ENCODE measurements around the gene CRISPLD2. TPM values are rescaled to one million over a fixed set of nuclear protein-coding genes. Genes with fewer than 3 reads are reported as not detected.

The CRISPLD2 gene
- total RNA-seq, 1 donor from 2014 or later = 117 TPM

DNA sequence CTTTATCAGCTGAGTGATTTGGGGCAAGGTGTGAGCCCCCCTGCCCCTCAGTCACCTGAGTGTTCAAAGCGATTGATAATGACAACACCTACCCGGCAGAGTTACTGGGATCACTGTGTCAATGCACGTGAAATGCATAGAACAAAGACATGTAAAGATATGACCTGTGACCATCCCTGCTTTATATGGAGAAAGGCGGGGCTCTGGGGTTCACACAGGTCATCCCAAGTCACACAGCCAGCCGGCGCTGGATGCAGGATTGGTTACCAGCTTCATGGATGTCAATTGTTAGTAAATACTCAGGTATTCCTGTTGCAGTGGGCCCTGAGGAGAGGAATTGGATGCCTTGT is 64.4 kb downstream of the CRISPLD2 start:
- DNase-seq (ENCODE audit: low spot score) = no peak

DNA sequence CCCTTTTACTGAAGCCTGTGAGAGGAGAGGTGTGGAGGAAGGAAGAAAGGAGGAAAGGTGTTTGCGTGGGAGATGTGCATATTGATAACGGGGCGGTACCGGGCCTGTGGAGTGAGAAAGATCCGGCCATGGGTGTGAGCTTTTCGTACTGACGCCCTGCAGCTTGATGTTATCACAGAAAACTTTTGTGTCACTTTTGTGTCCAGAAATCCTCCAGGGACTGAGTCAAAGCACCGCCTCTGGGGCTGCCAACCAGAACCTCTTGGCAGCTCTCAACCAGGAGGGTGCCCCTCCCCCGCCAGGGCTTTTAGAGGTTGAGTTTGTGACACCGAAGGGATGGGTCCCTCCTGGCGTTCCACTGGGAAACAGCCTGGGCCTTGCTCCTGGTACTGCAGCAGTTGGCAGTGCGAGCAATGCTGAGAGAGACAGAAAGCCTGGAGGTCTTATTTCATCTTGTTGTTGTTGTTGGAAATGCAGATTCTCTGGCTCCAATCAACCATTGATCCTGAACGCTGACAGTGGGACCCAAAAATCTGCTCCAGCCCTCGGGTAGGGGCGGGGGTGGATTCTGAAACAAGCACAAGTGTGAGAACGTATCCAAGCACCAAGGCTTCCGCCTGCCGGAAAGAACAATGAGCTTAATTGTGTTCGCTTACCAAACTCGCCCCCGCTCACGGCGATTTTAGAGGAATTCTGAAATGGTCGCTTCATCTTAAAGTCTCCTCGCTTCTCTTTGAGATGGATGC is 65.0 kb downstream of the CRISPLD2 start:
- DNase-seq (ENCODE audit: low spot score) = no peak

DNA sequence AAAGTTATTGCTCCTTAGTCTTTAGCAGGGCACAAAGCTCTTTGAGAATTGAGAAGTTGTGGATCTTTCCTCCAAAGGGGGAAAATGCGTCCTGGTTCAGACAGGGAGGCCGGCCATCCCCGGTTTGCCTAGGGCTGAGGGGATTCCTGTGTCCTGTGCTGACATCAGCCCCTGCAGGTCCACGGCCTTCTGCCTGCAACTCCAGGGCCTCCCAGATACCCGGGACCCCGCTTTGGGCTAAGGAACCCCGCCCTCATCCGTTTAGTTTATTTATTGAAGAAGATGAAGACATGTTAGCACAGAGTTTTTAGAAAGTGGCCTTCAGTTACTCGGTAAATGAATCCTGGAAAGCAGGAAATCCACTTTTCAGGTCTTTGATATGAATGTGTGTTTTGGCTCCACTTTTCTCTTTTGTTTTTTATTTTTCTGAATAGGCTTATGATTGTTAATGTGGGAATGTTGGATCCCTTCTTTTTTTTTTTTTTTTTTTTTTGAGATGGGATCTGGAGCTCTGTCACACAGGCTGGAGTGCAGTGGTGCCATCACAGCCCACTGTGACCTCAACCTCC is 65.6 kb downstream of the CRISPLD2 start:
- no peak for DNase-seq (ENCODE audit: low spot score)

DNA sequence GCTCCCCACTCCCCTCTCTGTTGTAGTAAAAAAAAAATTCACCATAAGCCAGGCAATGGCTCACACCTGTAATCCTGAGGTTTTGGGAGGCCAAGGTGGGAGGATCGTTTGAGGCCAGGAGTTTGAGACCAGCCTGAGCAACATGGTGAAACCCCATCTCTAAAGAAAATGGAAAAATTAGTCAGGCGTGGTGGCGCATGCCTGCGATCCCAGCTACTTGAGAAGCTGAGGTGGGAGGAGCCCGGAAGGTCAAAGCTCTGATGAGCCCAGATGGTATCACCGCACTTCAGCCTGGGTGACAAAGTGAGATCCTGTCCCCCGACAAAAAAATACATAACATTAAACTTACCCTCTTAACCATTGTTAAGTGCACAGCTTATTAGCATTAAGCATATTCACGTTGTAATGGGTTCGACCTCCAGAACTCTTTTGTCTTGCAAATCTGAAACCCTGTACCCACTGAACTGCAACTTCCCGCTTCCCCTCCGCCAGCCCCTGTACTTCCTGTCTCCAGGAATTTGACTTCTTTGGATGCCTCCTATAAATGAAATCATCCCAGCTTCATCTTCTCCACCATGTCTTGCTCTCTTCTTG is 66.8 kb downstream of the CRISPLD2 start:
- DNase-seq (ENCODE audit: low spot score) = no peak

DNA sequence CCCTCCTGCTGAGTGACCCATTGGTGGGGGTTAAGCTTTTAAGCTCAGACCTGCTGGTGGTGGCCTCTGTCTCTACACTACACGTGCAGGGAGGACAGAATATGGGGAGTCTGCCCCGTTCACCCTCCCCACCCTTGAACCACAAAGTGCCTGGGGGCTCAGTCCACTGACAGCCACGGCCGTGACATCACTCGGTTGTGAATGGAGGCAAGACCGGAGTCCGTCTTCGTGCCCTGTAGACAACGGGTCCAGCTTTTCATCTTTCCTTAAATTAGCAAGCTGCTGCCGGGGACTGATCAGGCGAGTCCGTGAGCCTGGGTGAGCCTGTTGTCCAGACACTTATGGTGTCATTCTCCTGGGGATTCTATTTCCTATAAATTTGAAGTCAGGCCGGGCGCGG is 67.4 kb downstream of the CRISPLD2 start:
- no peak for DNase-seq (ENCODE audit: low spot score)

DNA sequence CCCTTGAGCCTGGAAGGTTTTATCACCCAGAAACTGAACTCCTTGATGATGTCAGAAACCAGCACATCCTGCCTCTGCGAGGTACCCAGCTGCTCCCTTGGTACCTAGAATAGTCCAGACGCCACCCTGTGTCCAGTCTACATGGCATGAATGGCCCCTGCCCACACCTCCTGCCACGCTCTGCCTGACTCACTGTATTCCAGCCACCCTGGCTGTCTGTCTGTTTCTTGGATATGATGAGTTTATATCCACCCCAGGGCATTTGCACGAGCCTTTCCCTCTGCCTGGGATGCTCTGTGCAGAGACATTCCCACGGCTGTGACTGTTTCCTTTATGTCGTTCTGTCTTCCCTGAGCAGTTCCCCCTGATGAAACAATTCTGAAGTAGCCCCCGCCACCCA is 68.7 kb downstream of the CRISPLD2 start:
- DNase-seq (ENCODE audit: low spot score) = no peak

DNA sequence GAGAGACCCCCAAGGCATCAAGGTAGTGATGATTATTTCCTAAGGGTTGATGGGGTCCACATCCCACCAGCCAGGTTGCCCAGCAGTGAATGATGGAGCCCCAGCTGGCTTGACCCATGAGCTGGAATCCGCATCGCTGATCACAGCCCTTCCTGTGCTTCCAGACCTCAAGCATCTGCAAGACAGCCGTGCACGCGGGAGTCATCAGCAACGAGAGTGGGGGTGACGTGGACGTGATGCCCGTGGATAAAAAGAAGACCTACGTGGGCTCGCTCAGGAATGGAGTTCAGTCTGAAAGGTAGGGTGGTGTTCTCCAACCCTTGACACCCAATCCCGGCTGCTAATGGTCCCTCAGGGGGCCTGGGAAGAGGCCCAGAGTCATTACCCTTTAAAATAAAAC is 69.3 kb downstream of the CRISPLD2 start:
- no peak for DNase-seq (ENCODE audit: low spot score)

DNA sequence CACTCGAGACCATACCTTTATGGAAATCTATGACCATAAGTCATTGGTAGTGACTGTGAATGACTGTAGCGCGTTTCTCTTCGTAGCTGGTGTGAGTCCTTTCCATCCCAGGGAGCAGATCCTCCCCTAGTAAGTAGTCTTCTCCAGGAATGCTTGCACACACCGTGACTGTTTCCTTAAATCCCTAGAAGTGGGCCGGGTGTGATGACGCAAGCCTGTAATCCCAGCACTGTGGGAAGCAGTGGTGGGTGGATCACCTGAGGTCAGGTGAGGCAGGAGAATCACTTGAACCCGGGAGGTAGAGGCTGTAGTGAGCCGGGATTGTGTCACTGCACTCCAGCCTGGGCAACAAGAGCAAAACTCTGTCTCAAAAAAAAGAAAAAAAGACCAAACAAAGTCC is 70.6 kb downstream of the CRISPLD2 start:
- DNase-seq (ENCODE audit: low spot score) = no peak

DNA sequence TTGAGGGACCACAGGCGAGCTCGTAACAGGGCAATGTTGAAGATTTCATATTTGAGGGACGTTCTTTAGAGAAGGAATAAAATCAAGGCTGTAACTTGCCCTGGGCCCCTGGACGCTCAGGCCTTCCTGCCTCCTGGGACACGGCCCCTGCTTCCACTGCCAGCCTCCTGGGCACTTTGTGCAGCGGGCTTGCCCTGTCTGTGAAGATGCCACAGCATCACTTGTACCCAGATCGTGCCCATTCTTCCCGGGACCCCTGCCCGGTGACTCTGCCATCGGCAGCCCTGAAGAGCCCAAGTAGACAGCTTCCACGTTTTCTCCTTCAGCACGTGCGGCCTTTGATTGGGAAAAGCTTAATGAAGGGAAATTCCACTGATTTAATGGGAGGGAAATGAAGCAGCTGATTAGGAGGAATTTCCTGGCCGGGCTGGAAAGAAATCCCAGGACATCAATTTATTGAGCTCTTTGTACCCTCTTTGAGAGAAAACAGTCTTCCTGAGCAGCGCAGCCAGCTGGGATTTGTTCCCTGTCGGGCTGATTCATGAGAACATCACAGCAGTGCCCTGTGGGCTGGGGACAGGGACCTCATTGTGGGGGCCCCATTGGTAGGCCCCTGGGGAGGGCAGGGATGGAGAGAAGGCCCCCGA is 71.5 kb downstream of the CRISPLD2 start:
- no peak for DNase-seq (ENCODE audit: low spot score)

DNA sequence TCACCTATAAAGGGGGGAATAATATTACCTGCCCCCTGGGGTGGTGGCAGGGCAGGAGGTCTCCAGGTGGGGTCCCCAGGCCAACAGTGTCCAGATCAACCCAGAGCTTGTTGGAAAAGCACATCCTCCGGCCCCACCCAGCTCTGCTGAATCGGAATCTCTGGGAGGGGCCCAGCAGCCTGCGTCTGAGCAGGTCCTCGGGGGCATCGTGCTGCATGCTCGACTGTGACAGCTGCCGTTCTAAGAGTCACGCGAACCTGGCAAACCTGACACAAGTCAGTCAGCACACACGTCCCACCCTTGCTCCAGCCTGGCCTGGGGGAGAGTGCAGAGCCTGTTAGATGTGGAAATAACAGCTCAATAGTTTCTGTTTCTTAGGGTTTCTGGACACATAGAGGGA is 72.3 kb downstream of the CRISPLD2 start:
- DNase-seq (ENCODE audit: low spot score) = no peak

DNA sequence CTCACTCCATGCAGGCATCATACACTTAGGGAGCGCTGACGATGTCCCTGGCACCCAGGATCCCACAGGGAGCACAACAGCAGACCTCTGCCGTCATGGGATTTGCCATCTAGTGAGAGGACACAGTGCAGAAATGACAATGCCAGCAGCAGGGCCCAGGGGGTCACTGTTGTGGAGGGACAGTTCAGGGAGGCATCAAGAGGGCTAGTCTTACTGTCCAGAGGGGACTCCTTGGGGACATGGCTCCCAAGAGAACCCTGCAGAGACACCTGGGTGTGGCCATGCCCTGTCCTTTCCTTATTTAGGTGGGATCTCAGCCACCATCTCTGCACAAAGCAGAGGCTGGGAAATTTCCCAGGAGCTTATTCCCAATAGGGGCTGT is 73.7 kb downstream of the CRISPLD2 start:
- DNase-seq (ENCODE audit: low spot score) = no peak

DNA sequence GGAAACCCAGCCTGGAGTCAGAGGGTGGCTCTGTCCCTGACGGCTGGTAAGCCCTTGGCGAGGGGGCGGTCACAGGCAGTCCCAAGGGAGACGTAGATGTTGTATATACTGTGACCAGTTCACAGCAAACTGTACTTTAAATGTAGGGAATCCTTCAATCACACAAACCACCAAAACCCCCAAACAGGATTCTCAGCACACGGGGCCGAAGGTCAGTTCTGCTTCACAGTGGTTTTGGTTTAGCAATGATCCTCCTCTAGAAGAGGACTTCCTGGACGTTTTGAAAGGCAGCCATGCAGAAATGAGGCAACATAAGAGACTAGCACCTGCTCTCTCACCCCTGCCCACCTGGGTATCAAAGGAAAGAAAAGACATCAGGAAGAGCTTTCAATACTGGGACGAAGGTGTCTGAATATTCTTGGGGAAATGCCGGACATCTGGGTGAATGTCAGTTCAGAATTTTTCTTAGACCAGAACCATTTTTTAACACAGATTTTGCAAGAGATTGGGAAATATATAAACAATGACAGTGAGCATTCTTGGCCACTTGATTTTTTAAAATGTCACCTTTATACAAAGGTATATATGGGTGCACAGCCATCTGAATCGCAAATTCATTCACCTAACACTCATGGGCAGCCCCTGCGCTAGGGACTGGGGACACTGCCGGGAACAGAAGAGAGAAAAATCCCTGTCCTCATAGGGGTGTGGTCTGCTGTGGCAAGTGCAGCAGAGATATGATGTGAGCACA is 74.2 kb downstream of the CRISPLD2 start:
- DNase-seq (ENCODE audit: low spot score) = no peak

DNA sequence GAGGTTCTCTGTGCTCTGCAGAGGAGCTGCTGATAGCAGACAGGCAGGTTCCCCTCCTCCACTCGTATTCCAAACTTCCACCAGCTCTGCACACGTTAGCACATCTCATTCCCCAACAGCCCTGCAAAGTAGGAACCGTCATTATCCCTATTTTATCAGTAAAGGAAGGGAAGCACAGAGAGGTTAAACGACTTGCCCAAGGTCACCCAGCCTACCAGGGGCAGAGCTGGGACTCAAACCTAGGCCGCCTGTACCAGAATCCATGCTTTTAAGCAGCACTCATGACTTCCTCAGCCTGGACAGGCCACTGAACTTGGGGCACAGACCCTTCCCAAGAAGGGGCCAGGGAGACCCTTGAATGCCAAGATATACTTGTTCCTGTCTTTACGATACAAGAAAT is 75.2 kb downstream of the CRISPLD2 start:
- DNase-seq (ENCODE audit: low spot score) = no peak

DNA sequence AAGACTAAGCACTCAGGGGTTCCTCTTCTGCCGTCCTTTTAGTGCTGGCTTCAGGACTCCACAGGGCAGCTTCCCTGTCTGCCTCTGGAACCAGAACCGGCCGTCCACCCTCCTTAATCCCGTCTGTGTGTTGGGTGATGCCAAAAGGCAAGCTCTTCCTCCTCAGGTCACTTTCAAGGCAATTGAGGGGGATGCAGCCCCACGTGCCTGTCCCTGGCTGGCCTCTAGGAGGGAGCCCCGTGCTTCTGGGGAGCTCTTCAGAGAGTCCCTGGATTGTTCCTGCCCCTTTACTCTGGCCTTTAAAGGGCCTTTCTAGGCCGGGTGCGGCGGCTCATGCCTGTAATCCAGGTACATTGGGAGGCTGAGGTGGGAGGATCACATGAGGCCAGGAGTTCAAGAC is 77.1 kb downstream of the CRISPLD2 start:
- DNase-seq (ENCODE audit: low spot score) = no peak

DNA sequence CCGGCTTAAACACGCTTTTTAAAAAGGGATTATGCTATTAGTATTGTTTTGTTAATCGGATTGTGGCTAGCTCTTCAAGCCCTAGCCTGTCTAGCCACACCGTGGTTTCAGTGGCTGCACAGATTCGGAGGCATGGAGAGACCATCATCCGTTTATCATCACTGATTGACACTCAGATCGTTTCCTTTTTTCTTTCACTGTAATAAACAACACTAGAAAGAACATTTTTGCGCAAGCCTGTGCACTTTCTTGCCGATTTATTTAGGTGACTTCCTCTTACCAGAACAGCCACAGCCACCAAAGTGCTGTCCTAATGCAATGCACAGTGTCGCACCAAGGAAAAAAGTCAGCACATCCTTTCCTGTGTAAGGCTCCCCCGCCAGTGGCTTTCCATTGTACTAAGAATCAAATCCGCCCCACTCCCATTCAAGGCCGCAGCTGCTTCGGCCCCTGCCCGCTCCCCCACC is 78.2 kb downstream of the CRISPLD2 start:
- DNase-seq (ENCODE audit: low spot score) = no peak

DNA sequence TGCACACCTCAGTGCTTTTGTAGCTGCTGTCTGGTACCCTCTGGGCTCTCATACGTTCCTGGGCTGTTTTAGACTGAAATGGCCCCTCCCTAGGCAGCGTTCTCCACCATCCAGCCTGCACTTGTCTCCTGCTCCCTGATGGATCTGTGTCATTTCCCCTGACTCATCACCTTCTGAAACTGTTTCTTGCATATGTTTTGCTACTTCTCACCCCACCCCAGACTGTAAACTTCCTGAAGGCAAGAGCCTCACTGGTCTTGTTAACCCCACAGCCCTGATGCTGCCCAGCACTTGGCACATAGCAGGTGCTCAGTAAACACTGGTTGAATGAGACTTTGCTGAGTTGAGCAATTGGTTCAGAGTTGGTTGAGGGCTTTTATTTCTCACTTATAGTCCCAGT is 78.7 kb downstream of the CRISPLD2 start:
- no peak for DNase-seq (ENCODE audit: low spot score)

DNA sequence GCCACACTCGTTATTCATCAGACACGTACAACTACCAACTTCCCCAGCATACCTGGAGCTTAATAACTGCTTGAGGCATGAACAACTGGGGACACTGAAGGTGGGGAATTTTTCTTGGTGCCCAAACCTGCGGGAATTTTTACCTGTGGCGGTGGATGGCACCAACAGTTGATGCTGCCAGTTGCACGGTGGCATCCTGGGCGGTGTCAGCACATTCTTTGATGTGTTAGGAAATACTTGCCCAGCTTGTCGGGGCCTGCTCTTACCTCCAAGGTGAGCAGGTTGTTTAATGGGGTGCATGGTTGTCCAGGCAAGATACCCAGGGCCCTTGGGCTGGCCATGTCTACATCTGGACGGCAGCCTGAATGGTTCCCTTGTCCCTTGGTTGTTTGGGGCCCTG is 79.6 kb downstream of the CRISPLD2 start:
- DNase-seq (ENCODE audit: low spot score) = no peak

DNA sequence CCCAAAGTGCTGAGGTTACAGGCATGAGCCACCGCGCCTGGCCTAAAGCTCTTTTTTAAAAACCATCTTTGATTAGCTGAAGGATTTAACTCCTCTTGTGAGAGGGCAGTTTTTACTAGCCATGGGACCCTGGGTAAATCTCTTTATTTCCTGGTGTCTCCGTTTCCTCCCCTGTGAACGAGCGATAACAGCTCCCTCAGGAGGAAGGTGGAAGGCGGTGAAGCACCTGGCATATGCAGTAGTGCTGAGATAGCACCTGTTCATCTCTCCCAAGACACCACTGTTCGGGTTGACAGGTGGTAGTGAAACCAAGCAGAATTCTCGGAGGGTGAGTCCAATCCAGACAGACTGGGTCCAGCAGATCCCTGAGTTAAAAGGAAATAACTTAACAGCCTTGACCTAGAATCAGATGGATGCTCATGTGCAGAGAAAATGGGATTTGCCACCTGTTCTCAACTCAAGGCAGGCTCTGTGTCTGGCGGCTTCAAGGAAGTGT is 86.2 kb downstream of the CRISPLD2 start:
- DNase-seq (ENCODE audit: low spot score) = no peak

DNA sequence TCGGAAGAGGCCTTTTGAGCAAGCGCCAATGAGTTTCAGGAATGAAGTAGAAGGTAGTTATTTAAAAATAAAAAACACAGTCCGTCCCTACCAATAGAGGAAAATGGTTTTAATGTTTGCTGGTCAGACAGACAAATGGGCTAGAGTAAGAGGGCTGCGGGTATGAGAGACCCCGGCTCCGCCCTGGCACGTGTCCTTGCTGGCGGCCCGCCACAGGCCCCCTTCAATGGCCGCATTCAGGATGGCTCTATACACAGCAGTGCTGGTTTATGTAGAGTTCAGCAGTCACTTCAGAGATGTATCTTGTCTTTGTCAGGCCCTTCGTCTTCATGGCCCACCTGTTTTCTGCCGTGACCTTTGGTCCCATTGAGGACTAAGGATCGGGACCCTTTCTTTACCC is 87.3 kb downstream of the CRISPLD2 start:
- DNase-seq (ENCODE audit: low spot score) = no peak

DNA sequence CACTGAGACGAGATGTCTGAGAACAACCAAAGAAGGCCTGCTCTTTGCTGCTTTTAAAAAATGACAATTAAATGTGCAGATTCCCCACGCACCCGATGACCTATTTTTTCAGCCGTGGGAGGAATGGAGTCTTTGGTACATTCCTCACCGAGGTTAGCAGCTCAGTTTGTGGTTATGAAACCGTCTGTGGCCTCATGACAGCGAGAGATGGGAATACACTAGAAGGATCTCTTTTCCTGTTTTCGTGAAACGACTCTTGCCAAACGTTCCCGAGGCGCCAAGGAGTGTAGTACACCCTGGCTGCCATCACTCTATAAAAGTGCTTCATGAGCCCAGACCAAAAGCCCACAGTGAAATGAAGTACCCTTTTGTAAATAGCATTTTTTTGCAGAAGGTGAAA is 87.8 kb downstream of the CRISPLD2 start:
- peak; percentile 42 for DNase-seq (ENCODE audit: low spot score)

DNA sequence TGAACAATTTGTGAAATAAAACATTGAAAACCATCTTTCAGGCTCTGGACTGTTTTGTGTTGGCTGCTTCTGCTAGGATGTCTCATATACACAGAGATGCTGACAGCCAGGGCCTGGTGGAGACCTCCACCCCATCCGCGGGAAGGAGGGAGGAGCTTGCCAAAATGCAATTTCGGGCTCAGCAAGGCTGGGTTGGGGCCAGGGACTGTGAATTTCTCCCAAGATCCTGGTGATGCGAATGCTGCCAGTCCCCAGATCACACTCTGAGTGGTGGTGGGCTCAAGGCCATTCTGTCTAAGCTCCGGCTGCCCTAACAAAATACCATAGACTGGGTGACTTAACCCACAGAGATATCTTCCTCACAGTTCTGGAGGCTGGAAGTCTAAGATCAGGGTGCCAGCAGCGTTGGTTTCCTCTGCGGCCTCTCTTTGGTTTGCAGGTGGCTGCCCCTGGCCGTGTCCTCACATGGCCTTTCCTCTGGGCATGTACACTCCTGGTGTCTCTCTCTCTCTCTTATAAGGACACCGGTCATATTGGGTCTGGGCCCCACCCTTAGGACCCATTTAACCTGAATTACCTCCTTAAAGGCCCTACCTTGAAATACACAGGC is 89.8 kb downstream of the CRISPLD2 start:
- DNase-seq (ENCODE audit: low spot score) = no peak

Data from mucosa of gallbladder (tissue), 1 donor.